Inflammatory macrophage treated with lipopolysaccharide for 1 hour (primary cell): Measurements from ENCODE around the gene KLF13.

Source experiments
- DNase-seq, 2 donors: peaks; one replicate each; pipeline ENCODE4 v3.0.0-alpha.2; 2020 to 2022

Gene KLF13

GRCh38 chr15:31367021-31367729 lies 40.5 kb downstream of the KLF13 start:
- peak; percentile 10 to 40 for DNase-seq

DNA sequence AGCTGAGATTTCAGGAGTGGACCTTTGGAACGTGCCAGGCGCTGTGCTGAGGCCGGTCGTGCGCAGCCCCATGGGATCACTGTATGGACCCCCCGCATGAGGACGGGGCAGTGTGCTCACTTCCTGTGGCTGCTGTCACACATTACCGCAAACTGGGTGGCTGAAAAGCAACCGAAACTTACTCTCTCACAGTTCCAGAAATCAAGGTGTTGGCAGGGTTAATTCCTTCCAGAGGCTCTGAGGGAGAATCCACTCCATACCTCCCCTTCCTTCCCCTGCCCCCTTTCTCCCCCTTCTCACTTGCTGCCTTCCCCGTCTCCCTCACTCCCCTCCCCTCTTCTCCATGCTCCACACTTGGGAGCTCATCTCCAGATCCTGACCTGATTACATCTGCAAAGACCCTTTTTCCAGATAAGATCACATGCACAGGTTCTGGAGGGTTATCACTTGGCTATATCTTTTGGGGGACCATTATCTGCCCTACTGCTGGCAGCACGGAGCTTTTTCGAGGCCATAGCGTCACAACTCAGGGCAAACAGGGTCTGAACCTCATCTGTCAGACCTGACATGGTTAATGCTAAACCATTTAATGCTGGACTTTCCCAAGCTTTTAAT lies 41.2 kb downstream of the KLF13 start:
- DNase-seq = no peak

- no peak for DNase-seq
These were observed 43.1 kb downstream of the KLF13 start for GRCh38 chr15:31369727-31370126.

GRCh38 chr15:31371520-31372240 lies 45.0 kb downstream of the KLF13 start:
- no peak for DNase-seq

DNA sequence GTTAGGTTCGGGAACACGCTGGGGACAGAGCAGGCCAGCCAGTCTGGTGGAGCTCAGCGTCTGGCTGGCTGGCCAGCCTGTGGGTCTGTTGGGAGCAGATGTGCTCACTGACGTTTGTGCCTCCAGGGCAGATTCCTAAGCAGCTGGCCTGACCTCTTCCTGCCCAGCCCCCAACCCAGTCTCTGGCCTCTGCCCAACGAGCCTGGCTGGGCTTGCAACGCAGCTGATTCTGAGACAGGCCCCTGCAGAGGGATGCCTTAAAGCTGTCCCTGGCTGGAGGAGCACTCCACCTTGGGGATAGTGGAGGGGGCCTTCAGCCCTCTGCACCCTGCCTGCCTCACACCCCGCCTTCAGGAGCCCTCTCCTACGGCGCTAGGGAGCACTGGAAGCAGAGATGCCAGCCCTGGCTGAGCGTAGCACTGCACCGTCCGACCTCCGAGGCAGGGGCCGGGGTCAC lies 46.0 kb downstream of the KLF13 start:
- DNase-seq = no peak

- no peak for DNase-seq
These were observed 46.6 kb downstream of the KLF13 start for GRCh38 chr15:31373096-31373865.

- no peak for DNase-seq
These were observed 47.3 kb downstream of the KLF13 start for GRCh38 chr15:31373970-31374369.

DNA sequence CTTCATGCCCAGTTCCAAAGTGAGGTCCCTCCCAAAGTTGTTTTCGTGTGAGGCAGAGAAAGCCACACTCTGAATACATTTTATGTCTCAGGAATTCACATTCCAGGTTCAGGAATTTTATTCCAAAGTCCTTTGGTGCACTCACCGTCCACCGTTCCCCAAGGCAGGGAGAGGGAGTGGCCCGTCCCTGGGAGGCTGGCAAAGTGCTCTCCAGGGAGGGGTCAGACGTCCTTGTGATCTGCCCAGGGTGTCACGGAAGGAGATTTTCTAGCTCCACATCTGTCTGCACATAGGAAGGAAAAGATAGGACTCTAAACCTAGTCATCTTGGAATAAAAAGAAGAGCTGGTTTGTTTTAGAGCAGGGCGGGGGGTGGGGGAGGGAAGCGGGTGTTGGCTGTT lies 47.9 kb downstream of the KLF13 start:
- DNase-seq = no peak

DNA sequence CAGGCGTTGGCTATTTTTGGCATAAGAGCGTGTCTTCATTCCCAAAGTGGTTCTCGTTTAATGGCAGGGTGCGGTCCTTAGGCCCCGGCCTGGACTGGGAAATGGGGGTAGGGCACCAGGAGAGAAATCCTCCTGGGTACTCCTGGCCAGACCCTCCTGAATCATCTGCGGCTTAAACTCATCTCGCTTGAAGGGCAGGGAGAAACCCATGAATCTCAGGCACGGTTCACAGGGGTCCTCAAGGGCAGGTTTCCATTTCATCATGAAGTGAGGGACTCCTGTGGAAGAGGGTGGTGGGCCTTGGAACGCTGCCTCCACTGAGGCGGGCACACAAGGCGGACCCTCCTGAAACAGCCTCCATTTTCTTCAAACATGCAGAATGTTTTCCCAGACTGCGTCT lies 48.4 kb downstream of the KLF13 start:
- DNase-seq = no peak

- no peak for DNase-seq
These were observed 49.1 kb downstream of the KLF13 start for GRCh38 chr15:31375772-31376171.

- no peak for DNase-seq
These were observed 49.9 kb downstream of the KLF13 start for GRCh38 chr15:31376511-31376910.

GRCh38 chr15:31377030-31377429 lies 50.4 kb downstream of the KLF13 start:
- DNase-seq = no peak

DNA sequence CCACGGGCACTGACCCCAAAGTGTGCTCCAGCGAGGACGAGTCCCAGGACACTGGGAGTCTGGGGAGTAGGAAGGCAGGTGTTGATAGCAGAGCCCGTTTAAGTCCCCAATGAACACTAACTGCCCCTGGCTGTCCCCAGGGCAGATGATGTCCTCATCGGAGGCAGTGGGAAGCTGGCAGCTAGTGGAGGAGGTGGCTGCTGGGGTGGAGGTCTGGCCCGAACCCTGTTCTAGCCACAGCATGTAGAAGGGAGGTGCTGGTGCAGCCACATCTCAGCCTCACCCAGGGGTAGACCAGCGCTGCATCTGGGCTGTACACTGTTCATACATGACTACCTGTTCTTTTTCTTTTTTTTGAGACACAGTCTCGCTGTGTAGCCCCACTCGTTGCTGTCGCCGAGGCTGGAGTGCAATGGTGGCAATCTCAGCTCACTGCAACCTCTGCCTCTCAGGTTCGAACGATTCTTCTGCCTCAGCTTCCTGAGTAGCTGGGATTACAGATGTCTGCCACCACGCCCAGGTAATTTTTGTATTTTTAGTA lies 51.8 kb downstream of the KLF13 start:
- DNase-seq = no peak

DNA sequence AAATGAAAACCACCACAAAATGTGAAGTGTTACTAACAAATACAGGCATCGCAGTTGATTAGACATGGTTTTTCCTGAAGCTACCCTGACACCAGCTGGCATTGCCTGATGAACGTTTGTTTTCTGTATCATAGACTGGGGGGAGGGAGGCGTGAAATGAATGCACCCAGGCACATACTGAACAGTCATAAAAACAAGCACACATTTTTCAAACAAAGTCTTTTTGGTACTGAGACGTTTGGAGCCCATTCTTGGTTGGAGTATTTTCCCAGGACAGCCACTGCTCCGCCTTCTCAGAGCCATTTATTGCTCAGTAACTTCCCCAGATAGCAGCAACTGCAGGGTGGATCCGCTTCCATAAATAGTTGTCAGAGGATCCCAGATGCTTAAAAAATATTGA lies 52.4 kb downstream of the KLF13 start:
- DNase-seq = no peak

DNA sequence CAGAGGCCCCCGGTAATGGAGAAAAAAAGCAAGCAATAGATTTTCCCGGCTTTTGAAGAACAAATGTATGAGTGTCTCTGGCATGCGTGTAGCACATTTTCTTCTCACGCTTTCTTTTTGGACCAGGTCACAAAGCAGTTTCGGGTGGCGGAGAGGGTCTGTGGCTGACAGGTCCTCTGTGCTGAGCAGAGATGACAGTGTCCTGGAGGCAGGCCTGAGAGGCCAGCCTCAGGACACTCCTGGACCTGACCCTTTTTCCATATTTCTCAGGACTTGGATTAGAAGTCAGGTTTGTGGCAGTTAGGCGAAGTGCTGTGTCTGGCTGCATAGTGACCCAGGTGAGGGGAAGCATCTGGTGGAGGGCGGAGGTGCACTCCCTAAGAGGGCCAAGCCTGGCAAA lies 52.9 kb downstream of the KLF13 start:
- no peak for DNase-seq

DNA sequence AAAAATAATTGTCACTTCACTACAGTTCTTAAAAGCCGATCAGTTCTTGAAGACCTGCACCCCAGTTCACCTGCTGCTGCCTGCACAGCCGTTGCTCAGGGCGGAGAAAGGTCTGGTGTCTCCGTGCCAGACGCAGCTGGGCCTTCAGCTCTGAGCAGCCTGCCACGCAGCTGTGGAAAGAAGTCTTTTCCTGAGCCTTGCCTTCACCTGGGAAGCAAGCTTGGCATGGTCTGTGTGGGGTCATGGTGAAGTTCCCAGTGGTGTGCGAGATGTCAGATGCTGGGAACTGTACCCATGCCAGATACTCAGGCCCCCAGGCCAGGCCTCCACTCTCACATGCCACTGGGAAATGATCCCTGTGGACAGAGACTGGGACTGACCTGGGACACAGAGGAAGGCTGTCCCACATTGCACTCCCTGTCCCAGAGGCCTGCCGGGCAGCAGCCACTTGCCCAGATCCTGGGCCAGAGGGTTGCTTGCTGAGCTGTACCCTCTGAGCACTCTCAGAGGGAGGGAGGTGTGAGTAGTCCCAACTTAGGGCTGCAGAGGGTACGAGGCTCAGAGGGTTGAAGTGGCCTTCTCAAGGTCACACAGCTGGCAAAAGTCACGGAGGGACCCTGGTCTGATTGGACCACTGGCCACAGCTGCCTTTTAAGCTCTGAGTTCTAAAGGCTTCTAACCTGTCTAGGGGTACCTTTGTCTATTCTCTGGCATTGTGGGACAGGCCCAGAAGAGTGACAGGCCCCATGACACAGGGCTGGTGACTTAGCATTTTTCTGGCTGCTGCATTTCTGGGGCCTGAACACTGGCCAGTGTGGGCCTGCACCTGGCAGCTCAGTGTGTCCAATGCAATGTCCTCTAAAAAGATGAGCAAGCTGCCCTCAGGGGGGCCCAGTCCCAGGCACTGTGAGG lies 55.4 kb downstream of the KLF13 start:
- no peak for DNase-seq

- DNase-seq = no peak
These were observed 56.0 kb downstream of the KLF13 start for GRCh38 chr15:31382713-31383045.

DNA sequence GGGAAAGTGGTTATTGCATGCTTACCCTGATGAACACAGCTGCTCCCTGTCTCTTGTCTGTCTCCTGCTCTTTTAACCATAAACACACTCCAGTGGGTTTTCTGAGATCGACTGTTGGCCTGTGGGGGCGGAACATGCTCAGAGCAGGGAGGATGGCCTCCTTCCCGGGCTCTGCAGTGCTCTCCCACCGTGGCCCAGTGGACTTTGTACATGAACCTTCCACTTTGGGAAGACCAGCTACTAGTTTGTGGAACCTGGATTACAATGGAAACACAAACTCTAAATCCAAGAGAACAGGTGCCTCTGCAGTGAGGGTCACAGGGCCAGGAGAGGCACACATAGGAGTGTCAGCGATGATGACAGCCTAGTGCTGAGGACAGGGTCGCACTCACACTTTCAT lies 56.5 kb downstream of the KLF13 start:
- DNase-seq = no peak

GRCh38 chr15:31384568-31384967 lies 57.9 kb downstream of the KLF13 start:
- DNase-seq = no peak

GRCh38 chr15:31385736-31386135 lies 59.1 kb downstream of the KLF13 start:
- DNase-seq = no peak

GRCh38 chr15:31387092-31387478 lies 60.5 kb downstream of the KLF13 start:
- no peak for DNase-seq

- no peak for DNase-seq
These were observed 61.0 kb downstream of the KLF13 start for GRCh38 chr15:31387479-31388118.
